Neural progenitor cell (in vitro differentiated cells): ENCODE results near the gene VASH2. TPM values are rescaled to one million over a fixed set of nuclear protein-coding genes. Genes with fewer than 3 reads are reported as not detected.

Source experiments
- DNase-seq: peaks from one replicate; pipeline ENCODE4 v3.0.0-alpha.2; 2016; ENCODE audit warnings: low spot score
- H2AFZ ChIP-seq: fragments of 200-600 bp; sonication (generic); replicated peaks from 2 replicates; pipeline ENCODE4 v1.6.1; 2016; ENCODE audit warnings: antibody characterized with exemption
- H3F3A ChIP-seq: fragments of 200-600 bp; sonication (generic); 2 replicates; pipeline ENCODE4 v1.6.1; 2016; ENCODE audit warnings: antibody characterized with exemption, low read depth
- H3K27ac ChIP-seq: fragments of 200-600 bp; sonication (generic); 2 replicates; pipeline ENCODE4 v1.5.1; 2016; ENCODE audit warnings: mild to moderate bottlenecking
- H3K27me3 ChIP-seq: fragments of 200-600 bp; sonication (generic); 2 replicates; pipeline ENCODE4 v1.6.1; 2016; ENCODE audit warnings: mild to moderate bottlenecking, moderate library complexity
- H3K36me3 ChIP-seq: fragments of 200-600 bp; sonication (generic); 2 replicates; pipeline ENCODE4 v1.5.1; 2016
- H3K4me1 ChIP-seq: fragments of 200-600 bp; sonication (generic); 2 replicates; pipeline ENCODE4 v1.6.1; 2016; ENCODE audit warnings: mixed run types
- H3K4me2 ChIP-seq: fragments of 200-600 bp; sonication (generic); 2 replicates; pipeline ENCODE4 v1.6.1; 2016
- H3K4me3 ChIP-seq: fragments of 200-600 bp; sonication (generic); 2 replicates; pipeline ENCODE4 v1.5.1; 2016
- H3K79me2 ChIP-seq: fragments of 200-600 bp; sonication (generic); 2 replicates; pipeline ENCODE4 v1.6.1; 2016; ENCODE audit warnings: low read depth
- H3K9ac ChIP-seq: fragments of 200-600 bp; sonication (generic); 2 replicates; pipeline ENCODE4 v1.6.1; 2016
- H3K9me3 ChIP-seq: fragments of 200-600 bp; sonication (generic); 2 replicates; pipeline ENCODE4 v1.5.1; 2016; ENCODE audit warnings: low read depth
- H4K20me1 ChIP-seq: fragments of 200-600 bp; sonication (generic); 2 replicates; pipeline ENCODE4 v1.6.1; 2016; ENCODE audit warnings: low read depth
- H3K27ac Mint-ChIP-seq: 3 replicates; pipeline ENCODE4 v1.8.0; 2021; ENCODE audit warnings: mixed read lengths
- H3K27me3 Mint-ChIP-seq: 2 replicates; pipeline ENCODE4 v1.8.0; 2022; ENCODE audit warnings: low read depth, mild to moderate bottlenecking, inconsistent platforms, moderate library complexity, mixed read lengths; ENCODE audit not compliant: insufficient read depth
- H3K36me3 Mint-ChIP-seq: 3 replicates; pipeline ENCODE4 v1.8.0; 2021; ENCODE audit warnings: mixed read lengths
- H3K4me1 Mint-ChIP-seq: 3 replicates; pipeline ENCODE4 v1.8.0; 2021; ENCODE audit warnings: mixed read lengths
- H3K4me3 Mint-ChIP-seq: 3 replicates; pipeline ENCODE4 v1.8.0; 2021; ENCODE audit warnings: mild to moderate bottlenecking, moderate library complexity, mixed read lengths
- H3K9me3 Mint-ChIP-seq: 3 replicates; pipeline ENCODE4 v1.8.0; 2020; ENCODE audit warnings: mixed read lengths
- EZH2 ChIP-seq: fragments of 200-600 bp; sonication (generic); IDR thresholded peaks from 2 replicates; pipeline ENCODE4 v1.6.1; 2017; ENCODE audit warnings: antibody characterized with exemption, mild to moderate bottlenecking, moderate library complexity
- EZH2phosphoT487 ChIP-seq: fragments of 200-600 bp; sonication (generic); IDR thresholded peaks from 2 replicates; pipeline ENCODE4 v1.6.1; 2017; ENCODE audit warnings: antibody characterized with exemption
- total RNA-seq: library from RNA; depleted of rRNA; stranded (reverse); fragments of >200 nt; gene quantifications from 2 replicates; pipeline ENCODE4 v1.2.3, GENCODE V29; 2015; ENCODE audit warnings: low replicate concordance
- TF ChIP-seq, protein P1 (sequence below): fragments of 200-600 bp; sonication (generic); IDR thresholded peaks from 2 replicates; pipeline ENCODE4 v1.5.1; 2017; ENCODE audit warnings: antibody characterized with exemption, mild to moderate bottlenecking

Gene VASH2
- total RNA-seq, 1 donor from 2014 or later, result 5.2 TPM

DNA sequence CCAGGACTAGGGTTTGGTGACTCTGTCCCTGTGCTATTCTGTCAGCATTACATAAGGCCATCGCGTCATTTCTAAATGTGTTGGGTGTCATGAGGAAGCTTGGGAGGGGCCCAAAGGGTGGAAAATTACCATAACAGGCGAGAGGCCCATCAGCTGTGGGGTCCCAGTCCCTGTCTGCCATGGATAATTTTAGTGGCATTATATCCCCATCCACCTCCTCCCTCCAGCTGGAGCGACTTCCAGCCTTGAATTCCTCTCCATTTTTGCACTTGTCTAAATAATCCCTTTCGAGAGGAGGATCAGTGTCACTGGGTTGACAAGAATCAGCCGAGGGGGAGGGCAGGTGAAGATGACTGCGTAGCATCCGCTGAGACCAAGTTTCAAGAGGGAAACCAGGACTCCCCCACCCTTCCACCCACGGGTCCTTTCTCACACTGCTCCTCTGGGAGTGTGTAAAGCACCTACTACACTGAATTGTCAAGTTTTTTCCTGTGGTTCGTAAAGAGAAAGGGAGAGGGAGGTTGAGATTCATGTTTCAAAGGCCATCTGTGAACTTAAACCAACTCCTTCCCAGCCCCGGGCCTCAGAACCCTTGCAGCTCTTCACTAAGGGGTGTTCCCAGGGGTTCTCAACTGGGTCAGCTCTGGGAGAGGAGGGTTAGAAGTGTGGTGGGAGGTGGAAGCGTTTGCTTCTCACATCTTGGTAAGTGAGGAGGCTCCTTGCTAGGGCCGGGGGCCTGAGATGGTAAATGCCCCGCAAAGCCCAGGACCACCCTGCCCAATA lies 29.2 kb downstream of the VASH2 start:
- DNase-seq, result no peak
- Histone ChIP-seq H3F3A (peaks cover 12% of the 10 kb centered on the region), H3K4me1 (peaks cover 22% of the 10 kb centered on the region), H3K36me3 (no peaks in the 10 kb centered on the region), H3K4me3 (no peak overlapping the region), H3K4me2 (peak overlapping the region; percentile 50), H4K20me1 (no peaks in the 10 kb centered on the region), H2AFZ (no peak overlapping the region), H3K27me3 (no peaks in the 10 kb centered on the region), H3K9me3 (no peaks in the 10 kb centered on the region), H3K79me2 (no peaks in the 10 kb centered on the region), H3K9ac (no peak overlapping the region), H3K27ac (peak overlapping the region; percentile 7)
- peaks cover 15% of the 10 kb centered on the region for H3K36me3 Mint-ChIP-seq
- H3K4me3 Mint-ChIP-seq, result no peak overlapping the region
- peaks cover 4% of the 10 kb centered on the region for H3K27me3 Mint-ChIP-seq
- H3K4me1 Mint-ChIP-seq, result peaks cover 40% of the 10 kb centered on the region
- peak overlapping the region; percentile 92 for H3K27ac Mint-ChIP-seq
- no peak for TF ChIP-seq EZH2phosphoT487
- TF ChIP-seq, protein P1, sequence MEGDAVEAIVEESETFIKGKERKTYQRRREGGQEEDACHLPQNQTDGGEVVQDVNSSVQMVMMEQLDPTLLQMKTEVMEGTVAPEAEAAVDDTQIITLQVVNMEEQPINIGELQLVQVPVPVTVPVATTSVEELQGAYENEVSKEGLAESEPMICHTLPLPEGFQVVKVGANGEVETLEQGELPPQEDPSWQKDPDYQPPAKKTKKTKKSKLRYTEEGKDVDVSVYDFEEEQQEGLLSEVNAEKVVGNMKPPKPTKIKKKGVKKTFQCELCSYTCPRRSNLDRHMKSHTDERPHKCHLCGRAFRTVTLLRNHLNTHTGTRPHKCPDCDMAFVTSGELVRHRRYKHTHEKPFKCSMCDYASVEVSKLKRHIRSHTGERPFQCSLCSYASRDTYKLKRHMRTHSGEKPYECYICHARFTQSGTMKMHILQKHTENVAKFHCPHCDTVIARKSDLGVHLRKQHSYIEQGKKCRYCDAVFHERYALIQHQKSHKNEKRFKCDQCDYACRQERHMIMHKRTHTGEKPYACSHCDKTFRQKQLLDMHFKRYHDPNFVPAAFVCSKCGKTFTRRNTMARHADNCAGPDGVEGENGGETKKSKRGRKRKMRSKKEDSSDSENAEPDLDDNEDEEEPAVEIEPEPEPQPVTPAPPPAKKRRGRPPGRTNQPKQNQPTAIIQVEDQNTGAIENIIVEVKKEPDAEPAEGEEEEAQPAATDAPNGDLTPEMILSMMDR, result no peak
- TF ChIP-seq EZH2, result no peak
- no peaks in the 10 kb centered on the region for H3K9me3 Mint-ChIP-seq

DNA sequence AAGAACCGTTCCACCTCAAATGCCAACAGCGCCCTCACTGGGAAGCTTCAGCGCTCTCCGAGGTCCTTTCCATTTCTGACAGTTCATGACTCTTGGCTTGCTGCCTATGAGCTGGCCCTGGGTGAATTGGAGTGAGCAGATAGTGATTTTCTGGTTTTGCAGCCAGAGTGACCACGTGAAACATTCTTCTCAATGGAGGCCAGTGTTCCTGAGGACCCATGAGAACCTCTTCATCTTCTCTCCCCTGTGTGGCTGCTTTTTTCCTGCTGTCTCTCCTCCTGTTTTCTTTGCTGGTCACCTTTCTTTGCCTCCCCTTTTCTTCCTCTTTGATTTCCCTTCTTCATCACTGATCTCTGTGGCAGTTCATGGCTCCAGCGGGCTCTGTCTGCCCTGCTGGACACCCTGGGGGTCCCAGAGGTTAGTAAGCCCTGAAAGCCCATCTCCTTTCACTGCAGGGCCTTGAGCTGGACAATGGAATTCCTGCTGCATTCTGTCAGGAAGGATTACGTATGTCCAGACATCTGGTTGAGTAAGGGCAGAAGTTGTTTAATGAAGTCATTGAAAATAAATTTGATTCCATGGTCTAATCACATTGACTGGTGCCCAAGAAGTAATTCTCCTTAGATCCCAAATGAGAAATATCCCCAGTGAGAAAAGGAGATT lies 29.9 kb downstream of the VASH2 start:
- Histone ChIP-seq H3K9me3 (no peaks in the 10 kb centered on the region), H3K9ac (no peak overlapping the region), H3K27ac (peak overlapping the region; percentile 7), H3K36me3 (no peaks in the 10 kb centered on the region), H3K4me2 (peak overlapping the region; percentile 50), H3K27me3 (no peaks in the 10 kb centered on the region), H3K79me2 (no peaks in the 10 kb centered on the region), H2AFZ (no peak overlapping the region), H3F3A (peaks cover 12% of the 10 kb centered on the region), H3K4me1 (peaks cover 22% of the 10 kb centered on the region), H4K20me1 (no peaks in the 10 kb centered on the region), H3K4me3 (no peak overlapping the region)
- Mint-ChIP-seq H3K4me1 (peaks cover 40% of the 10 kb centered on the region), H3K36me3 (peaks cover 15% of the 10 kb centered on the region), H3K27me3 (peaks cover 2% of the 10 kb centered on the region), H3K27ac (peak overlapping the region; percentile 92), H3K4me3 (peak overlapping the region; percentile 17), H3K9me3 (no peaks in the 10 kb centered on the region)
- no peak for TF ChIP-seq EZH2phosphoT487
- TF ChIP-seq, protein P1, result peak; percentile 28
- TF ChIP-seq EZH2, result no peak
- peak; percentile 76 for DNase-seq

DNA sequence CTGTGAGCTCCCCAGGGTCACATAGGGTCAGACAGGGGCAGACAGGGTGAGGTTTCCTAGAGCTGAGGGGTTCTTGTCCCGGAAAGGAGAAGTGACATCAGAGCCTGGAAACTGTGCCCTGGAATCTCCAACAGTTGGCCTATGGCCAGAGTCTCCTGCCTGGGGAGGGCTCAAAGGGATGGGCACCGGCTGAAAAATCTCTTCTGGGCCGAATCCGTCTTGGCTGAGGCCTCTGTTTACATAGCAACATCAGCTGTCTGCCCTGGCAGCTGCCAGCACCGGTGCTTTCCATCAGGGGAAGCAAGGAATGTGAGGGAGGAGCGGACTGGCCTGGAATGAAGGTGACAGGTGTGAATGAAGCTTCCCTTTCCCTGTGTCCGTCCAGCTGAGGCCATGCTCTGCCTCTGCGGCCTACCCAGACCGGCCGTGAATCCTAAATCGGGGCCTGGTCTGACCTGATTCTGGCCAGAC lies 30.7 kb downstream of the VASH2 start:
- TF ChIP-seq EZH2phosphoT487 (no peak), EZH2 (no peak)
- TF ChIP-seq, protein P1, result no peak
- H3K9me3 ChIP-seq, result no peaks in the 10 kb centered on the region
- H4K20me1 ChIP-seq, result no peaks in the 10 kb centered on the region
- H3F3A ChIP-seq, result peaks cover 12% of the 10 kb centered on the region
- H3K27ac Mint-ChIP-seq, result no peak overlapping the region
- no peaks in the 10 kb centered on the region for H3K36me3 ChIP-seq
- peaks cover 2% of the 10 kb centered on the region for H3K27me3 Mint-ChIP-seq
- no peak for DNase-seq
- H3K4me1 ChIP-seq, result peaks cover 22% of the 10 kb centered on the region
- H3K36me3 Mint-ChIP-seq, result peaks cover 8% of the 10 kb centered on the region
- H3K4me1 Mint-ChIP-seq, result peaks cover 40% of the 10 kb centered on the region
- H3K9ac ChIP-seq, result no peak overlapping the region
- H3K27me3 ChIP-seq, result no peaks in the 10 kb centered on the region
- no peak overlapping the region for H2AFZ ChIP-seq
- peak overlapping the region; percentile 50 for H3K4me2 ChIP-seq
- no peaks in the 10 kb centered on the region for H3K79me2 ChIP-seq
- H3K9me3 Mint-ChIP-seq, result no peaks in the 10 kb centered on the region
- peak overlapping the region; percentile 7 for H3K27ac ChIP-seq
- no peak overlapping the region for H3K4me3 Mint-ChIP-seq
- H3K4me3 ChIP-seq, result no peak overlapping the region
